OCI-LY7 (cell line): ENCODE results near the gene MGST2. TPM values are rescaled to one million over a fixed set of nuclear protein-coding genes. Genes with fewer than 3 reads are reported as not detected.

ENCODE experiments used
- BruUV-seq: library from RNA; stranded (reverse); fragments of 400-500 nt; replicated peaks from 2 replicates; lab custom pipeline; 2021; lab: Mats Ljungman, UMichigan
- CTCF ChIA-PET: fragments of 300-600 bp; sonication (Branson Sonifier 250); formaldehyde crosslinking; loops from one replicate; lab custom pipeline; 2022; ENCODE audit warnings: antibody characterized with exemption; ENCODE audit not compliant: unreplicated experiment; lab: Charles Lee
- POLR2A ChIA-PET: fragments of 300-600 bp; sonication (Branson Sonifier 250); formaldehyde crosslinking; loops from one replicate; lab custom pipeline; 2022; ENCODE audit warnings: antibody characterized with exemption; lab: Charles Lee
- DNase-seq: peaks from one replicate; pipeline ENCODE4 v3.0.0-alpha.2; 2015; ENCODE audit warnings: low spot score
- H2AFZ ChIP-seq: fragments of 200-600 bp; sonication (generic), shearing (Covaris generic); 2 replicates; pipeline ENCODE4 v1.6.1; 2014; ENCODE audit warnings: mild to moderate bottlenecking, antibody characterized with exemption, low read length, moderate library complexity
- H3K27ac ChIP-seq: fragments of 200-600 bp; sonication (generic); 2 replicates; pipeline ENCODE4 v1.5.1; 2014; ENCODE audit warnings: mixed run types, low read depth, mild to moderate bottlenecking, moderate library complexity, low read length, inconsistent platforms; ENCODE audit not compliant: poor library complexity, severe bottlenecking
- H3K36me3 ChIP-seq: fragments of 200-600 bp; sonication (generic); 2 replicates; pipeline ENCODE4 v1.6.1; 2014; ENCODE audit warnings: mild to moderate bottlenecking, antibody characterized with exemption, low read length, moderate library complexity, mixed read lengths; ENCODE audit not compliant: insufficient read depth
- H3K4me1 ChIP-seq: fragments of 200-600 bp; sonication (generic); 2 replicates; pipeline ENCODE4 v1.5.1; 2014; ENCODE audit warnings: mild to moderate bottlenecking, low read length; ENCODE audit not compliant: insufficient read depth, poor library complexity, severe bottlenecking
- H3K4me2 ChIP-seq: fragments of 200-600 bp; sonication (generic); 2 replicates; pipeline ENCODE4 v1.6.1; 2014; ENCODE audit warnings: mild to moderate bottlenecking, low read length
- H3K4me3 ChIP-seq: fragments of 200-600 bp; sonication (generic); 2 replicates; pipeline ENCODE4 v1.5.1; 2014; ENCODE audit warnings: mild to moderate bottlenecking, low read depth, low read length; ENCODE audit not compliant: poor library complexity, severe bottlenecking
- H3K79me2 ChIP-seq: fragments of 200-600 bp; sonication (generic); 2 replicates; pipeline ENCODE4 v1.6.1; 2016; ENCODE audit warnings: low read depth, mild to moderate bottlenecking, low read length, moderate library complexity, mixed read lengths; ENCODE audit not compliant: insufficient read depth
- H3K9me2 ChIP-seq: fragments of 200-600 bp; sonication (generic); 2 replicates; pipeline ENCODE4 v1.6.1; 2016; ENCODE audit warnings: mild to moderate bottlenecking, low read length, mixed read lengths; ENCODE audit not compliant: insufficient read depth
- H3K9me3 ChIP-seq: fragments of 200-600 bp; sonication (generic); 2 replicates; pipeline ENCODE4 v1.6.1; 2014; ENCODE audit warnings: mild to moderate bottlenecking, mixed run types, low read length, mixed read lengths
- H4K20me1 ChIP-seq: fragments of 200-600 bp; sonication (generic); 2 replicates; pipeline ENCODE4 v1.6.1; 2014; ENCODE audit warnings: mild to moderate bottlenecking, antibody characterized with exemption, low read length, moderate library complexity, mixed read lengths; ENCODE audit not compliant: insufficient read depth
- CTCF ChIP-seq: fragments of 200-600 bp; sonication (generic); conservative IDR thresholded peaks from 2 replicates; pipeline ENCODE4 v1.5.1; 2014; ENCODE audit warnings: mild to moderate bottlenecking, antibody characterized with exemption, low read length, moderate library complexity, mixed read lengths
- EZH2phosphoT487 ChIP-seq: fragments of 200-600 bp; sonication (generic); IDR thresholded peaks from 2 replicates; pipeline ENCODE4 v1.6.1; 2018; ENCODE audit warnings: low read depth, borderline replicate concordance, mild to moderate bottlenecking, mixed run types, antibody characterized with exemption, low read length, moderate library complexity, mixed read lengths
- intact Hi-C: fragments of 100-400 bp; cut with micrococcal nuclease; formaldehyde crosslinking; loops from one replicate; pipeline ENCODE4 v1.10.0; 2022; ENCODE audit not compliant: unreplicated experiment
- total RNA-seq, 2 experiments: library from RNA; depleted of rRNA in 1 of 2; stranded (reverse); fragments of >200 nt in 1 of 2; shearing (Covaris generic) in 1 of 2; gene quantifications; 2 replicates each; pipeline ENCODE4 v1.2.3, GENCODE V29; 2014 to 2022

The MGST2 gene
- total RNA-seq, 2 experiments from 2014 or later = 4.7 to 11.7 TPM

GRCh38 chr4:139718358-139718757, 52.7 kb downstream of the MGST2 start:
- Histone ChIP-seq H2AFZ (no peak overlapping the region), H3K79me2 (no peaks in the 10 kb centered on the region), H3K4me2 (no peak overlapping the region), H3K4me1 (no peaks in the 10 kb centered on the region), H4K20me1 (no peaks in the 10 kb centered on the region), H3K4me3 (no peak overlapping the region), H3K9me2 (no peaks in the 10 kb centered on the region), H3K27ac (no peak overlapping the region), H3K36me3 (no peaks in the 10 kb centered on the region), H3K9me3 (no peaks in the 10 kb centered on the region)
- intact Hi-C loops = no loop called here
- TF ChIP-seq CTCF (no peak), EZH2phosphoT487 (no peak)
- no TSS peak for BruUV-seq
- ChIA-PET POLR2A (no interaction called here), CTCF (no interaction called here)
- no peak for DNase-seq

GRCh38 chr4:139718833-139719232, 53.2 kb downstream of the MGST2 start:
- Histone ChIP-seq H3K79me2 (no peaks in the 10 kb centered on the region), H3K4me1 (no peaks in the 10 kb centered on the region), H3K9me3 (no peaks in the 10 kb centered on the region), H3K4me2 (no peak overlapping the region), H4K20me1 (no peaks in the 10 kb centered on the region), H3K36me3 (no peaks in the 10 kb centered on the region), H2AFZ (no peak overlapping the region), H3K9me2 (no peaks in the 10 kb centered on the region), H3K27ac (no peak overlapping the region), H3K4me3 (no peak overlapping the region)
- TF ChIP-seq EZH2phosphoT487 (no peak), CTCF (no peak)
- no peak for DNase-seq
- ChIA-PET POLR2A (interaction anchor here (0.6 kb wide), 1 partner anchor 53 kb away, joined by 3 read pairs; no protein-coding TSS in a partner anchor), CTCF (no interaction called here)
- no TSS peak for BruUV-seq
- intact Hi-C loops = no loop called here

- Histone ChIP-seq H3K9me2 (no peaks in the 10 kb centered on the region), H4K20me1 (no peaks in the 10 kb centered on the region), H3K4me3 (no peak overlapping the region), H3K9me3 (no peaks in the 10 kb centered on the region), H3K4me2 (no peak overlapping the region), H3K79me2 (no peaks in the 10 kb centered on the region), H2AFZ (no peak overlapping the region), H3K4me1 (no peaks in the 10 kb centered on the region), H3K36me3 (no peaks in the 10 kb centered on the region), H3K27ac (no peak overlapping the region)
- BruUV-seq = no TSS peak
- no peak for DNase-seq
- CTCF ChIA-PET = no interaction called here
- TF ChIP-seq CTCF (no peak), EZH2phosphoT487 (no peak)
- intact Hi-C loops = no loop called here
- POLR2A ChIA-PET = interaction anchor here (0.6 kb wide), 1 partner anchor 53 kb away, joined by 3 read pairs; no protein-coding TSS in a partner anchor
Measured at GRCh38 chr4:139719381-139720101, 53.9 kb downstream of the MGST2 start.
